HG03354 (cell line): ENCODE results near the gene ATP6V1G3.
"Not testable (repeated sequence)": the region's sequence is repeated elsewhere in the genome, so short reads cannot be mapped to it uniquely, and the experiment has no call there.

ENCODE experiments used
- ATAC-seq: cut with Tn5 transposase; IDR thresholded peaks from one replicate; pipeline ENCODE4 v1.9.1; 2021; ENCODE audit warnings: mild to moderate bottlenecking; ENCODE audit not compliant: unreplicated experiment, poor library complexity, severe bottlenecking

The ATP6V1G3 gene

GRCh38 chr1:198544265-198544664 lies 3.8 kb upstream of the ATP6V1G3 start:
- no peak for ATAC-seq

GRCh38 chr1:198543670-198544260 lies 3.3 kb upstream of the ATP6V1G3 start:
- ATAC-seq: peak; percentile 84

GRCh38 chr1:198542632-198543031 lies 2.2 kb upstream of the ATP6V1G3 start:
- no peak for ATAC-seq

GRCh38 chr1:198541737-198542136 lies 1.3 kb upstream of the ATP6V1G3 start:
- no peak for ATAC-seq

GRCh38 chr1:198538579-198539364 lies 1.7 kb downstream of the ATP6V1G3 start:
- no peak for ATAC-seq

GRCh38 chr1:198535631-198536030 lies 4.8 kb downstream of the ATP6V1G3 start:
- ATAC-seq: no peak

GRCh38 chr1:198534548-198535418 lies 5.7 kb downstream of the ATP6V1G3 start:
- no peak for ATAC-seq

GRCh38 chr1:198531891-198532290 lies 8.6 kb downstream of the ATP6V1G3 start:
- ATAC-seq: no peak

- ATAC-seq: no peak
These were observed 9.5 kb downstream of the ATP6V1G3 start for GRCh38 chr1:198530953-198531352.

- no peak for ATAC-seq
These were observed 11.1 kb downstream of the ATP6V1G3 start for GRCh38 chr1:198529414-198529813.

GRCh38 chr1:198528364-198528763 lies 12.1 kb downstream of the ATP6V1G3 start:
- ATAC-seq: no peak

GRCh38 chr1:198524556-198524955 lies 15.9 kb downstream of the ATP6V1G3 start:
- ATAC-seq: no peak

- not testable (repeated sequence) for ATAC-seq
These were observed 16.4 kb downstream of the ATP6V1G3 start for GRCh38 chr1:198524127-198524526.

- ATAC-seq: no peak
These were observed 17.1 kb downstream of the ATP6V1G3 start for GRCh38 chr1:198523182-198523950.

GRCh38 chr1:198520524-198521254 lies 19.8 kb downstream of the ATP6V1G3 start:
- peak; percentile 96 for ATAC-seq

- no peak for ATAC-seq
These were observed 20.6 kb downstream of the ATP6V1G3 start for GRCh38 chr1:198519639-198520501.

- ATAC-seq: no peak
These were observed 22.8 kb downstream of the ATP6V1G3 start for GRCh38 chr1:198517623-198518199.

GRCh38 chr1:198500096-198500495 lies 40.4 kb downstream of the ATP6V1G3 start:
- ATAC-seq: no peak
